ENCODE results near the gene SLC6A3.

Gene SLC6A3

GRCh38 chr5:1345876-1346626 is 99.2 kb downstream of the SLC6A3 start:
- DNase-seq: no peak

- peak; percentile 86 for DNase-seq
Measured at GRCh38 chr5:1344975-1345838, 100.0 kb downstream of the SLC6A3 start, which contains the start of gene CLPTM1L. Gene CLPTM1L (minus strand): TSS chr5:1345099. CDS start chr5:1344841, 258 bp downstream.

- DNase-seq: peak; percentile 9
Measured at GRCh38 chr5:1343931-1344901, 101.0 kb downstream of the SLC6A3 start.

GRCh38 chr5:1343315-1343751 is 101.9 kb downstream of the SLC6A3 start:
- no peak for DNase-seq

All from fibroblast of skin of back (primary cell).